Measurements from ENCODE around the gene CLIC3. TPM values are rescaled to one million over a fixed set of nuclear protein-coding genes. Genes with fewer than 3 reads are reported as not detected.

The CLIC3 gene
- total RNA-seq, 1 experiment from 2014 or later: 4.3 TPM

DNA sequence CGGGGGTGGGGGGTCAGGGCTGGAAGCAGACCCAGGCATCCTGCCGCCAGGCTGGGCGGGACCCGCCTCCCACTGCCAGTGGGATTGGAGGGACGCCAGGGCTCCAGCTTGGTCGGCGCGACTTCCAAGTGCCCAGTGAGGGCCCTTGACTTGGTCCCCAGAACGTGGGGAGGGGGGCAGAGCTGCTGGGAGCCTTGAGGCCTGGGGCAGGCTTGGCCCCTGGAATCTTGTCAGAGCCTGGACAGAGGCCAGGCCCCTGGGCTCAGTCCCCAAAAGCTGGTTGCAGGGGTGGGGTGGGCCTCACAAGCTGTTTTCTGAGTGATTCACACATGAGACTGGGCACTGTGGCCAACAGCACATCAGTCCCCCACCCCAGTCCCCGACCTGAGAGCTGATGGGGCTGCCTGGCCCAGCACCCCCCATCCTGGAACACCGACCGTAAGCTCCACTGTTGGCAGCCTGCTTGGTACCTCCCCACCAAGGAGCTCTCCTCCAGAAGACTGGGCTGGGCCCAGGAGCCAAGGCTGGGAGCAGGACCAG is 526 bp downstream of the CLIC3 start:
- H2AFZ ChIP-seq (ENCODE audit: low read length): no peak overlapping the region
- no peak overlapping the region for H3K9ac ChIP-seq (ENCODE audit: low read length)
- H3K27me3 ChIP-seq (ENCODE audit: low read length): no peaks in the 10 kb centered on the region
- BruUV-seq (replicated peaks): no TSS peak
- intact Hi-C loops (cut with micrococcal nuclease): loop anchor here (10.0 kb wide), 1 partner anchor 151 kb away; the partner anchor contains the start of genes AJM1 and PHPT1
- no peaks in the 10 kb centered on the region for H3F3A ChIP-seq (ENCODE audit: low read length, unreplicated experiment)
- H3K36me3 ChIP-seq (ENCODE audit: low read depth, low read length): no peaks in the 10 kb centered on the region; the same call in 1 of the 2 replicates
- no peak for DNase-seq
- no peaks in the 10 kb centered on the region for H3K9me3 ChIP-seq (ENCODE audit: low read length)
- TF ChIP-seq EZH2 (IDR thresholded peaks at IDR 0.05; ENCODE audit: low read length, unreplicated experiment) (no peak), EZH2phosphoT487 (IDR thresholded peaks at IDR 0.05; ENCODE audit: borderline replicate concordance, low read length) (no peak)
- TF ChIP-seq, protein P1, sequence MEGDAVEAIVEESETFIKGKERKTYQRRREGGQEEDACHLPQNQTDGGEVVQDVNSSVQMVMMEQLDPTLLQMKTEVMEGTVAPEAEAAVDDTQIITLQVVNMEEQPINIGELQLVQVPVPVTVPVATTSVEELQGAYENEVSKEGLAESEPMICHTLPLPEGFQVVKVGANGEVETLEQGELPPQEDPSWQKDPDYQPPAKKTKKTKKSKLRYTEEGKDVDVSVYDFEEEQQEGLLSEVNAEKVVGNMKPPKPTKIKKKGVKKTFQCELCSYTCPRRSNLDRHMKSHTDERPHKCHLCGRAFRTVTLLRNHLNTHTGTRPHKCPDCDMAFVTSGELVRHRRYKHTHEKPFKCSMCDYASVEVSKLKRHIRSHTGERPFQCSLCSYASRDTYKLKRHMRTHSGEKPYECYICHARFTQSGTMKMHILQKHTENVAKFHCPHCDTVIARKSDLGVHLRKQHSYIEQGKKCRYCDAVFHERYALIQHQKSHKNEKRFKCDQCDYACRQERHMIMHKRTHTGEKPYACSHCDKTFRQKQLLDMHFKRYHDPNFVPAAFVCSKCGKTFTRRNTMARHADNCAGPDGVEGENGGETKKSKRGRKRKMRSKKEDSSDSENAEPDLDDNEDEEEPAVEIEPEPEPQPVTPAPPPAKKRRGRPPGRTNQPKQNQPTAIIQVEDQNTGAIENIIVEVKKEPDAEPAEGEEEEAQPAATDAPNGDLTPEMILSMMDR (conservative IDR thresholded peaks at IDR 0.05; ENCODE audit: low read depth, low read length): no peak
- CTCF ChIA-PET: interaction anchor here (0.7 to 1.4 kb wide), 5 partner anchors 34 to 52 kb away, joined by 3 to 9 read pairs (median 3); partner anchors contain the start of gene FBXW5
- peak overlapping the region; percentile 58 for H3K4me3 ChIP-seq (ENCODE audit: low read length)
- H3K79me2 ChIP-seq (ENCODE audit: low read length): peaks cover 16% of the 10 kb centered on the region
- H3K4me2 ChIP-seq (ENCODE audit: low read length): peak overlapping the region; percentile 77
- peak; percentile 4; the same call in 1 of the 2 replicates for ATAC-seq
- H3K27ac ChIP-seq (ENCODE audit: low read length): no peak overlapping the region
- no peaks in the 10 kb centered on the region for H3K9me2 ChIP-seq (replicated peaks; ENCODE audit: low read length)
- H4K20me1 ChIP-seq (ENCODE audit: low read length): no peaks in the 10 kb centered on the region
- peaks cover 27% of the 10 kb centered on the region for H3K4me1 ChIP-seq (ENCODE audit: insufficient read depth, low read length)
- POLR2A ChIA-PET (ENCODE audit: unreplicated experiment): no interaction called here

DNA sequence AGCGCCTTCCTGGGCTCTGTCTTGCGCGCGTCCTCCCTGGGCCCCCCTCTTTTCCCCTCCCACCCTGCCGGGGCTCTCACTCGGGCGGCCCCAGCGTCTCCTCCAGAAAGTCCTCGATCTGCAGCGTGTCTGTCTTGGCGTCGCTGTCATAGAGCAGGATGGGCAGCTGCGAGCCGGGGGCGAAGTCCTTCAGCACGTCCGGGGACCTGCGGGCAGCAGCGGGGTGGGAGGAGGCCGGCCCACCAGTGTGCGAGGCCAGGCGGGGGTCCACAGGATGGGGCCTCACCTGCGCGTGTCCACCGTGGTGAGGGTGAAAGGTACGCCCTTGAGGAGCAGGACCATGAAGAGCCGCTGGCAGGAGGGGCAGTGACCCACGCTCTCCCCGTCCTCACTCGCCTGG is 1.0 kb downstream of the CLIC3 start:
- no peak overlapping the region for H3K27ac ChIP-seq (ENCODE audit: low read length)
- DNase-seq (no peak), ATAC-seq (no peak)
- intact Hi-C loops (cut with micrococcal nuclease): loop anchor here (10.0 kb wide), 1 partner anchor 151 kb away; the partner anchor contains the start of genes AJM1 and PHPT1
- TF ChIP-seq, protein P1 (conservative IDR thresholded peaks at IDR 0.05; ENCODE audit: low read depth, low read length): no peak
- TF ChIP-seq EZH2phosphoT487 (IDR thresholded peaks at IDR 0.05; ENCODE audit: borderline replicate concordance, low read length): no peak
- no peak for TF ChIP-seq EZH2 (IDR thresholded peaks at IDR 0.05; ENCODE audit: low read length, unreplicated experiment)
- ChIA-PET POLR2A (ENCODE audit: unreplicated experiment) (no interaction called here), CTCF (interaction anchor here (0.7 to 1.4 kb wide), 3 partner anchors 39 to 47 kb away, joined by 3 to 9 read pairs (median 3); no protein-coding TSS in a partner anchor)
- no TSS peak for BruUV-seq (replicated peaks)
- H4K20me1 ChIP-seq (ENCODE audit: low read length): no peaks in the 10 kb centered on the region
- H3K79me2 ChIP-seq (ENCODE audit: low read length): peaks cover 16% of the 10 kb centered on the region
- no peaks in the 10 kb centered on the region for H3K9me3 ChIP-seq (ENCODE audit: low read length)
- H3K9me2 ChIP-seq (replicated peaks; ENCODE audit: low read length): no peaks in the 10 kb centered on the region
- H3F3A ChIP-seq (ENCODE audit: low read length, unreplicated experiment): no peaks in the 10 kb centered on the region
- no peak overlapping the region for H3K4me2 ChIP-seq (ENCODE audit: low read length)
- H3K36me3 ChIP-seq (ENCODE audit: low read depth, low read length): no peaks in the 10 kb centered on the region; the same call in 1 of the 2 replicates
- H3K4me3 ChIP-seq (ENCODE audit: low read length): no peak overlapping the region
- no peaks in the 10 kb centered on the region for H3K27me3 ChIP-seq (ENCODE audit: low read length)
- H3K9ac ChIP-seq (ENCODE audit: low read length): no peak overlapping the region
- H2AFZ ChIP-seq (ENCODE audit: low read length): no peak overlapping the region
- H3K4me1 ChIP-seq (ENCODE audit: insufficient read depth, low read length): peaks cover 27% of the 10 kb centered on the region

DNA sequence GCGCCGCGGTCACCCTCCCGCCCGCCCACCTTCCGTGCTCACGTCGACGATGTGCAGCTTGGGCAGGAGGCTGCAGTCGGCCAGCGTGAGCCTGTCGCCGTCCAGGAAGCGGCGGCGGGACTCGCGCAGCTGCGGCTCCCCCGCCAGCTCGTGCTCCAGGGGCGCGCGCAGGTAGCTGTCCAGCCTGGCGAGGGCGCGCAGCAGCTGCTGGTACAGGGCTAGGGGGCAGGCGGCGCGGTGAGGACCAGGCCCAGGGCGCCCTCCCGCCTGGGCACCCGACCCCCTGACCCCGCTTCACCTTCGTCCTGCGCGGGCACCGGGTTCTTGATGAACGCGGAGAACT is 1.5 kb downstream of the CLIC3 start:
- Histone ChIP-seq H3K4me3 (ENCODE audit: low read length) (no peak overlapping the region), H3K27me3 (ENCODE audit: low read length) (no peaks in the 10 kb centered on the region), H3K27ac (ENCODE audit: low read length) (no peak overlapping the region), H3K79me2 (ENCODE audit: low read length) (peaks cover 16% of the 10 kb centered on the region), H2AFZ (ENCODE audit: low read length) (no peak overlapping the region), H3K9me2 (replicated peaks; ENCODE audit: low read length) (no peaks in the 10 kb centered on the region), H4K20me1 (ENCODE audit: low read length) (no peaks in the 10 kb centered on the region), H3K9me3 (ENCODE audit: low read length) (no peaks in the 10 kb centered on the region), H3K4me1 (ENCODE audit: insufficient read depth, low read length) (peaks cover 27% of the 10 kb centered on the region), H3K4me2 (ENCODE audit: low read length) (no peak overlapping the region), H3K9ac (ENCODE audit: low read length) (no peak overlapping the region), H3K36me3 (ENCODE audit: low read depth, low read length) (no peaks in the 10 kb centered on the region; the same call in 1 of the 2 replicates), H3F3A (ENCODE audit: low read length, unreplicated experiment) (no peaks in the 10 kb centered on the region)
- CTCF ChIA-PET: no interaction called here
- BruUV-seq (replicated peaks): no TSS peak
- ATAC-seq: no peak
- intact Hi-C loops (cut with micrococcal nuclease): loop anchor here (10.0 kb wide), 1 partner anchor 150 kb away; the partner anchor contains the start of genes AJM1 and PHPT1
- POLR2A ChIA-PET (ENCODE audit: unreplicated experiment): no interaction called here
- DNase-seq: no peak
- no peak for TF ChIP-seq EZH2phosphoT487 (IDR thresholded peaks at IDR 0.05; ENCODE audit: borderline replicate concordance, low read length)

Measured in PC-3 (cell line).